A673 (cell line): ENCODE measurements around the gene TAF3. TPM values are rescaled to one million over a fixed set of nuclear protein-coding genes. Genes with fewer than 3 reads are reported as not detected.

Experiments used
- BruUV-seq: library from RNA; stranded (reverse); fragments of 400-500 nt; replicated peaks from 2 replicates; lab custom pipeline; 2021; lab: Mats Ljungman, UMichigan
- CTCF ChIA-PET: fragments of 300-600 bp; sonication (Branson Sonifier 250); formaldehyde crosslinking; loops from one replicate; lab custom pipeline; 2022; ENCODE audit warnings: antibody characterized with exemption; lab: Charles Lee
- POLR2A ChIA-PET: fragments of 300-600 bp; sonication (Branson Sonifier 250); formaldehyde crosslinking; loops from one replicate; lab custom pipeline; 2022; ENCODE audit warnings: antibody characterized with exemption; ENCODE audit not compliant: low non-redundant PET; lab: Charles Lee
- DNase-seq: peaks from one replicate; pipeline ENCODE4 v3.0.0-alpha.2; 2015; ENCODE audit warnings: low spot score
- H3K27ac ChIP-seq: fragments of 200-600 bp; sonication (generic); 2 replicates; pipeline ENCODE4 v1.5.1; 2016; ENCODE audit warnings: mixed run types, low read depth, mild to moderate bottlenecking, mixed read lengths, antibody characterized with exemption, low read length; ENCODE audit not compliant: poor library complexity, severe bottlenecking
- H3K27me3 ChIP-seq: fragments of 200-600 bp; sonication (generic); replicated peaks from 2 replicates; pipeline ENCODE4 v1.6.1; 2017; ENCODE audit warnings: mixed run types, low read depth, mild to moderate bottlenecking, mixed read lengths, antibody characterized with exemption, low read length; ENCODE audit not compliant: insufficient read depth, poor library complexity
- H3K36me3 ChIP-seq: fragments of 200-600 bp; sonication (generic); 2 replicates; pipeline ENCODE4 v1.6.1; 2016; ENCODE audit warnings: mixed run types, mild to moderate bottlenecking, mixed read lengths, antibody characterized with exemption, low read length; ENCODE audit not compliant: insufficient read depth, poor library complexity, severe bottlenecking
- H3K4me1 ChIP-seq: fragments of 200-600 bp; sonication (generic); 2 replicates; pipeline ENCODE4 v1.6.1; 2017; ENCODE audit warnings: mixed run types, mild to moderate bottlenecking, mixed read lengths, antibody characterized with exemption, low read length; ENCODE audit not compliant: insufficient read depth, poor library complexity, severe bottlenecking
- H3K4me3 ChIP-seq: fragments of 200-600 bp; sonication (generic); 2 replicates; pipeline ENCODE4 v1.5.1; 2016; ENCODE audit warnings: low read depth, mixed run types, mild to moderate bottlenecking, mixed read lengths, low read length; ENCODE audit not compliant: poor library complexity, severe bottlenecking
- H3K9me3 ChIP-seq: fragments of 200-600 bp; sonication (generic); 2 replicates; pipeline ENCODE4 v1.6.1; 2016; ENCODE audit warnings: mixed run types, low read depth, mild to moderate bottlenecking, mixed read lengths, antibody characterized with exemption, low read length; ENCODE audit not compliant: poor library complexity, severe bottlenecking
- EZH2 ChIP-seq: fragments of 200-600 bp; sonication (generic); IDR thresholded peaks from 2 replicates; pipeline ENCODE4 v1.6.1; 2017; ENCODE audit warnings: borderline replicate concordance, low read depth, mild to moderate bottlenecking, mixed read lengths, antibody characterized with exemption, low read length; ENCODE audit not compliant: poor library complexity, severe bottlenecking
- intact Hi-C: fragments of 100-400 bp; cut with micrococcal nuclease; formaldehyde crosslinking; loops from one replicate; pipeline ENCODE4 v1.10.0; 2022; ENCODE audit not compliant: unreplicated experiment
- total RNA-seq: library from RNA; stranded (reverse); gene quantifications from 2 replicates; pipeline ENCODE4 v1.2.3, GENCODE V29; 2021
- TF ChIP-seq, protein P1 (sequence below): fragments of 300-800, 200-600 bp; sonication (generic); conservative IDR thresholded peaks from 2 replicates; pipeline ENCODE4 v1.5.1; 2017; ENCODE audit warnings: low read depth, mild to moderate bottlenecking, antibody characterized with exemption, low read length, moderate library complexity, mixed read lengths

TAF3 gene
- total RNA-seq, 1 experiment from 2014 or later = 14.0 TPM

GRCh38 chr10:8017277-8017676 is 199.0 kb downstream of the TAF3 start:
- Histone ChIP-seq H3K27me3 (no peaks in the 10 kb centered on the region), H3K4me1 (no peaks in the 10 kb centered on the region), H3K27ac (no peak overlapping the region), H3K9me3 (no peaks in the 10 kb centered on the region), H3K36me3 (no peaks in the 10 kb centered on the region), H3K4me3 (no peak overlapping the region)
- ChIA-PET POLR2A (no interaction called here), CTCF (no interaction called here)
- intact Hi-C loops = no loop called here
- BruUV-seq = no TSS peak
- TF ChIP-seq, protein P1, sequence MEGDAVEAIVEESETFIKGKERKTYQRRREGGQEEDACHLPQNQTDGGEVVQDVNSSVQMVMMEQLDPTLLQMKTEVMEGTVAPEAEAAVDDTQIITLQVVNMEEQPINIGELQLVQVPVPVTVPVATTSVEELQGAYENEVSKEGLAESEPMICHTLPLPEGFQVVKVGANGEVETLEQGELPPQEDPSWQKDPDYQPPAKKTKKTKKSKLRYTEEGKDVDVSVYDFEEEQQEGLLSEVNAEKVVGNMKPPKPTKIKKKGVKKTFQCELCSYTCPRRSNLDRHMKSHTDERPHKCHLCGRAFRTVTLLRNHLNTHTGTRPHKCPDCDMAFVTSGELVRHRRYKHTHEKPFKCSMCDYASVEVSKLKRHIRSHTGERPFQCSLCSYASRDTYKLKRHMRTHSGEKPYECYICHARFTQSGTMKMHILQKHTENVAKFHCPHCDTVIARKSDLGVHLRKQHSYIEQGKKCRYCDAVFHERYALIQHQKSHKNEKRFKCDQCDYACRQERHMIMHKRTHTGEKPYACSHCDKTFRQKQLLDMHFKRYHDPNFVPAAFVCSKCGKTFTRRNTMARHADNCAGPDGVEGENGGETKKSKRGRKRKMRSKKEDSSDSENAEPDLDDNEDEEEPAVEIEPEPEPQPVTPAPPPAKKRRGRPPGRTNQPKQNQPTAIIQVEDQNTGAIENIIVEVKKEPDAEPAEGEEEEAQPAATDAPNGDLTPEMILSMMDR = no peak
- no peak for TF ChIP-seq EZH2
- no peak for DNase-seq

DNA sequence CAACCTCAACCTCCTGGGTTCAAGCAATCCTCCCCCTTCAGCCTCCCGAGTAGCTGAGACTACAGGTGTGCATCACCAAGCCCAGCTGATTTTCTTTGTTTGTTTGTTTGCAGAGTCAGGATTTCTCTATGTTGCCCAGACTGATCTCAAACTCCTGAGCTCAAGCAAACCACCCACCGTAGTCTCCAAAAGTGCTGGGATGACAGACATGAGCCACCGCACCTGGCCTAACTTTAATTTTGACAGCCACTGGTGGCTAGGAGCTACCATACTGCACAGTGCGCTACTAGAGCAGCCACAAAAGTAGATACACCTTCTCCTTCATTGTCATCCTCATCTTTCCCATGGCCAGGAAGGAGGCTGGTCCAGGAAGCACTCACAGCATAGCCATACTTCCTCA is 205.0 kb downstream of the TAF3 start:
- POLR2A ChIA-PET = no interaction called here
- TF ChIP-seq, protein P1 = no peak
- TF ChIP-seq EZH2 = no peak
- no peaks in the 10 kb centered on the region for H3K36me3 ChIP-seq
- BruUV-seq = no TSS peak
- CTCF ChIA-PET = no interaction called here
- intact Hi-C loops = no loop called here
- H3K27ac ChIP-seq = no peak overlapping the region
- DNase-seq = no peak
- no peaks in the 10 kb centered on the region for H3K27me3 ChIP-seq
- H3K4me3 ChIP-seq = no peak overlapping the region
- H3K9me3 ChIP-seq = no peaks in the 10 kb centered on the region
- H3K4me1 ChIP-seq = no peaks in the 10 kb centered on the region

GRCh38 chr10:8023851-8024250 is 205.5 kb downstream of the TAF3 start:
- BruUV-seq = no TSS peak
- POLR2A ChIA-PET = no interaction called here
- Histone ChIP-seq H3K4me1 (no peaks in the 10 kb centered on the region), H3K27me3 (no peaks in the 10 kb centered on the region), H3K36me3 (no peaks in the 10 kb centered on the region), H3K27ac (no peak overlapping the region), H3K4me3 (no peak overlapping the region), H3K9me3 (no peaks in the 10 kb centered on the region)
- no peak for DNase-seq
- intact Hi-C loops = no loop called here
- TF ChIP-seq EZH2 = no peak
- TF ChIP-seq, protein P1 = no peak
- CTCF ChIA-PET = no interaction called here
